Uterus (tissue), 2 donors: ENCODE data around the gene PITPNM2.

Source experiments
- CTCF ChIP-seq, 4 experiments: fragments of 200-600 bp in 2 of 4; fragments of 450-650 bp in 2 of 4; sonication (generic) in 2 of 4; IDR thresholded peaks; one replicate each; pipeline ENCODE4 v1.5.1; 2016 to 2019; ENCODE audit warnings: antibody characterized with exemption in 4 of 4, mild to moderate bottlenecking in 2 of 4, moderate library complexity in 1 of 4
- POLR2A ChIP-seq, 2 donors: fragments of 450-650 bp; IDR thresholded peaks; one replicate each; pipeline ENCODE4 v1.6.1; 2016; ENCODE audit warnings: antibody characterized with exemption in 2 of 2, mild to moderate bottlenecking in 1 of 2, moderate library complexity in 1 of 2

DNA sequence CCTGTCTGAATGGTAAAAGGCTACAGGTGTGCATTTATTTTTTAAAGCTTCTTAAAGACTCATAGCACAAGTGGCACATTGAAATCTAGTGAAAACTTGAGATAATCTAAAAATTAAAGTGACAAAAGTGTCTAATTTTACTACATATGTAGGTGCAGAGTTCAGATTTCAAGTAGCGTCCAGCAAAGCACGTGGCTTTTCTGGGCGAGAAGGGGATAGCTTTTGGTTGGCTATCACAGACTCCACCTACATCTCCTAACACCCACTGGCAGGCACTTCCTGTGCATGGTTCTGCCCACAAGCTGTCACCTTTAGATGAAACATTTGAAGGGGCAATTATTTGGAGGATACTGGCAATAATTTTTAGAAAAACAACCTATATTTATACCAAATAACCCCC is 1.9 kb upstream of the PITPNM2 start:
- TF ChIP-seq POLR2A (IDR thresholded peaks at IDR 0.05) (no peak), CTCF (IDR thresholded peaks at IDR 0.05) (no peak)
